GM12874 (cell line): ENCODE data around the gene SEMG2.

Experiments used
- CTCF ChIP-seq: IDR thresholded peaks from 2 replicates; pipeline ENCODE4 v1.5.1; 2011; ENCODE audit warnings: low read depth, mild to moderate bottlenecking, control low read depth, low read length, moderate library complexity; ENCODE audit not compliant: insufficient read depth

Gene SEMG2

GRCh38 chr20:45211569-45212474 is 9.4 kb upstream of the SEMG2 start:
- TF ChIP-seq CTCF, result no peak

GRCh38 chr20:45212836-45213235 is 8.3 kb upstream of the SEMG2 start:
- no peak for TF ChIP-seq CTCF

- TF ChIP-seq CTCF, result no peak
These were observed 3.0 kb upstream of the SEMG2 start for GRCh38 chr20:45218124-45218523.

- TF ChIP-seq CTCF, result no peak
These were observed 2.5 kb upstream of the SEMG2 start for GRCh38 chr20:45218636-45219035.

GRCh38 chr20:45223136-45223535 is 2.0 kb downstream of the SEMG2 start:
- no peak for TF ChIP-seq CTCF

GRCh38 chr20:45226287-45226686 is 5.1 kb downstream of the SEMG2 start:
- no peak for TF ChIP-seq CTCF

- TF ChIP-seq CTCF, result peak; percentile 59
These were observed 8.3 kb downstream of the SEMG2 start for GRCh38 chr20:45229264-45230056.
